Kidney (tissue), 14 donors: Measurements from ENCODE around the gene DHX16. TPM values are rescaled to one million over a fixed set of nuclear protein-coding genes. Genes with fewer than 3 reads are reported as not detected.

Experiments used
- DNase-seq, 5 donors: peaks; one replicate each; pipeline ENCODE4 v3.0.0-alpha.2; 2013 to 2020
- FAIRE-seq: peaks from 2 replicates; lab custom pipeline; 2012; peaks lifted over from hg19 to GRCh38; lab: Jason Lieb, UNC
- H3K27ac ChIP-seq, 2 donors: one replicate each; pipeline ENCODE4 v1.7.0; 2013; ENCODE audit warnings: low read depth in 2 of 2, low read length in 2 of 2, inconsistent platforms in 1 of 2
- H3K27me3 ChIP-seq: one replicate; pipeline ENCODE4 v1.7.1; 2013; ENCODE audit warnings: low read length, inconsistent platforms; ENCODE audit not compliant: control insufficient read depth, insufficient read depth
- H3K36me3 ChIP-seq, 3 donors: one replicate each; pipeline versions ENCODE4 v1.7.0 to v1.7.1; 2013; ENCODE audit warnings: low read length in 3 of 3, control low read depth in 1 of 3, inconsistent platforms in 1 of 3; ENCODE audit not compliant: insufficient read depth in 3 of 3, control insufficient read depth in 2 of 3
- H3K4me1 ChIP-seq, 3 donors: one replicate each; pipeline versions ENCODE4 v1.7.0 to v1.7.1; 2013; ENCODE audit warnings: low read length in 3 of 3, inconsistent platforms in 1 of 3, low read depth in 1 of 3; ENCODE audit not compliant: control insufficient read depth in 2 of 3, insufficient read depth in 2 of 3
- H3K4me3 ChIP-seq, 3 donors: one replicate each; pipeline versions ENCODE4 v1.7.0 to v1.8.1; 2013; ENCODE audit warnings: low read length in 3 of 3, control low read depth in 1 of 3, inconsistent platforms in 1 of 3
- H3K9ac ChIP-seq, 3 donors: one replicate each; pipeline versions ENCODE4 v1.7.0 to v1.7.1; 2013; ENCODE audit warnings: low read length in 3 of 3, control low read depth in 1 of 3, inconsistent platforms in 1 of 3
- H3K9me3 ChIP-seq, 3 donors: one replicate each; pipeline versions ENCODE4 v1.7.0 to v1.7.1; 2013; ENCODE audit warnings: low read length in 3 of 3, control low read depth in 1 of 3, inconsistent platforms in 1 of 3; ENCODE audit not compliant: control insufficient read depth in 2 of 3, insufficient read depth in 1 of 3
- CTCF ChIP-seq: IDR thresholded peaks from 3 replicates; pipeline ENCODE4 v1.5.1; 2012; ENCODE audit warnings: mild to moderate bottlenecking, moderate library complexity, borderline replicate concordance; ENCODE audit not compliant: insufficient read depth; ENCODE audit errors: extremely low read depth
- intact Hi-C: fragments of 100-400 bp; cut with DNase I; formaldehyde crosslinking; loops from one replicate; pipeline ENCODE4 v1.11.1; 2022
- polyA plus RNA-seq: library from polyadenylated mRNA; stranded (reverse); fragments of 350-450 nt; fragmentation: Illumina TruSeq; extraction: RNeasy Lipid Tissue Mini Kit (QIAGEN cat#74804); gene quantifications from one replicate; pipeline ENCODE4 v1.2.3, GENCODE V29; 2014; ENCODE audit warnings: low read depth, low replicate concordance; ENCODE audit not compliant: insufficient read depth
- total RNA-seq: library from RNA; stranded (reverse); fragmentation: NEBNext Ultra II Directional; extraction: Animal tissue kit (Norgen Biotek cat#: 25700); gene quantifications from one replicate; pipeline ENCODE4 v1.2.1, GENCODE V29; 2021
- donor health status: control.
- donor health status: control.
- donor health status: control.
- donor health status: control.
- donor health status: control.
- donor health status: DM: yes; HTN: yes; CAD: no.
- donor health status: Normal renal cell carcinoma (clear cell type).

Gene DHX16
- total and polyA plus RNA-seq, 2 donors from 2014 or later: 26.7 to 30.5 TPM

- TF ChIP-seq CTCF: no peak
- Histone ChIP-seq H3K4me3 (peak overlapping the region in 2 of 3 donors; percentile 43 to 77), H3K9ac (peak overlapping the region in 1 of 3 donors; percentile 80), H3K36me3 (peaks cover 0 to 5% (median 3%) of the 10 kb centered on the region in 3 donors), H3K4me1 (peaks cover 0 to 19% (median 7%) of the 10 kb centered on the region in 3 donors), H3K27ac (peak overlapping the region; percentile 79 to 98), H3K27me3 (no peaks in the 10 kb centered on the region), H3K9me3 (no peaks in the 10 kb centered on the region)
- DNase-seq (peak in 1 of 5 donors; percentile 18), FAIRE-seq (no peak)
- intact Hi-C loops: loop anchor here (5.0 kb wide), 1 partner anchor 41 kb away; the partner anchor contains the start of gene TUBB
Observed at GRCh38 chr6:30681766-30682142, 8.9 kb upstream of the DHX16 start.

- Histone ChIP-seq H3K36me3 (peaks cover 0 to 6% (median 5%) of the 10 kb centered on the region in 3 donors), H3K27ac (peak overlapping the region in 1 of 2 donors; percentile 24), H3K9ac (peak overlapping the region in 1 of 3 donors; percentile 22), H3K27me3 (no peaks in the 10 kb centered on the region), H3K4me1 (peaks cover 0 to 15% (median 7%) of the 10 kb centered on the region in 3 donors), H3K4me3 (peak overlapping the region in 1 of 3 donors; percentile 17), H3K9me3 (no peaks in the 10 kb centered on the region)
- no peak for TF ChIP-seq CTCF
- FAIRE-seq: no peak
- DNase-seq: peak in 1 of 5 donors; percentile 35
- intact Hi-C loops: loop anchor here (5.0 kb wide), 2 partner anchors 42 to 52 kb away; partner anchors contain the start of gene TUBB
Observed at GRCh38 chr6:30679765-30680535, 7.1 kb upstream of the DHX16 start.

GRCh38 chr6:30678964-30679726 lies 6.3 kb upstream of the DHX16 start:
- peak overlapping the region in 1 of 3 donors; percentile 17 for H3K4me3 ChIP-seq
- FAIRE-seq: no peak
- peak; percentile 100 for TF ChIP-seq CTCF
- peaks cover 0 to 15% (median 7%) of the 10 kb centered on the region in 3 donors for H3K4me1 ChIP-seq
- intact Hi-C loops: loop anchor here (5.0 kb wide), 1 partner anchor 53 kb away; no protein-coding TSS in a partner anchor
- no peaks in the 10 kb centered on the region for H3K9me3 ChIP-seq
- H3K36me3 ChIP-seq: peaks cover 0 to 6% (median 5%) of the 10 kb centered on the region in 3 donors
- no peak overlapping the region for H3K27ac ChIP-seq
- peak; percentile 89 to 95 (median 92) for DNase-seq
- no peaks in the 10 kb centered on the region for H3K27me3 ChIP-seq
- peak overlapping the region in 1 of 3 donors; percentile 22 for H3K9ac ChIP-seq
